ENCODE data around the gene RNF222. TPM values are rescaled to one million over a fixed set of nuclear protein-coding genes. Genes with fewer than 3 reads are reported as not detected.

RNF222 gene
- polyA plus RNA-seq, 2 of the 4 experiments (the other 2 are of a cell fraction): not detected

DNA sequence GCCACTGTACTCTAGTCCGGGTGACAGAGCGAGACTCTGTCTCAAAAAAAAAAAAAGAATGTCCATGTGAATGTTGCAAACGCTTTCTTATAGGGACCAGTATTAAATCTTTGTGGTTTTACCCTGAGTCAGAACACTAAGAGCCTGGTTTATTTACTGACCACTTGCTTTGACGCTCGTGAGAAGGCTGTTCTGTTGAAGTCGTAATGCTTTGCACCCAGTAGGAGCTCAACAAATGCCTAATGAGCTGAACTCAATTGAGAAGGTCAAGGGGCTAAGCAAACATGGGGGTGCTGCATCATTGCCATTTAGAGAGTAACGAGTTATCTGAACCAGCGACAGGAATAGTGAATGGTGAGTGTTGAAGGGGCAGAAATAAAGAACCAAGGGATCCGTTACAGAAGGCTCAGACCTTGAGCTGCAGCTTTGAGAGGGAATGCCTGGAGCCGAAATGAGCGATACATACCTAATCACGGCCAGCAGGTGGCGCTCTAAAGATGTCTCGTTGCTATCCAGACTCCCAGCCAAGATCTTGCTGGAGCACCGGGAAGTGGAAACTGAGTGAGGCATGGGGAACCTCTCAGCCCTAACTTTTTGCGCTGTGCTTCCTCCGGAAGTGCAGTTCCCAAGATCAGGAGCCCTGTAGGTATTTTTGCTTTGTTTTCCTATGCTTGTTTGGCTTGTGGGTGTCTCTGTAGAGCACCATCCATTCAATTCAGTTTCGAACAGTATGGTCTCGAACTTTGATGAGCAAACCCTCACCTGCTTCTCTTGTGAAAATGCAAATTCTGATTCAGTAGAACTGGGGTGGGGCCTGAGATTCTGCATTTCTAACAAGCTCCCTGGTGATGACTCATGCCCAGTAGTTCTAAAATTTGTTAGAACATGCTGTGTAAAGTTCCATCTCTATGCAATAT, 12.6 kb upstream of the RNF222 start:
- FAIRE-seq (peak; percentile 73), ATAC-seq (peak; percentile 91 to 97), DNase-seq (ENCODE audit: low read depth in 1 of 2, low spot score in 1 of 2) (peak; percentile 79 to 91)
- no peak overlapping the region for H3K27ac ChIP-seq
- ChIA-PET CTCF (interaction anchor here (0.5 to 9.9 kb wide), 67 partner anchors 8 to 1382 kb away, joined by 3 to 112 read pairs (median 4); partner anchors contain the start of genes CCDC42, NDEL1 and RNF222), POLR2A (interaction anchor here (1.1 to 1.2 kb wide), 4 partner anchors 25 to 27 kb away, joined by 3 to 7 read pairs (median 4); partner anchors contain the start of gene NDEL1)
- no peak overlapping the region for H3K4me3 ChIP-seq
- no peaks in the 10 kb centered on the region for H3K9me3 ChIP-seq
- 26% methylated on average over 19 of the region's 19 CpGs for WGBS (ENCODE audit: missing lambda C conversion rate)
- peaks cover 6% of the 10 kb centered on the region; the same call in 2 of the 3 replicates for H3K4me1 ChIP-seq
- H3K4me2 ChIP-seq: peak overlapping the region; percentile 62
- TF ChIP-seq, protein P1, sequence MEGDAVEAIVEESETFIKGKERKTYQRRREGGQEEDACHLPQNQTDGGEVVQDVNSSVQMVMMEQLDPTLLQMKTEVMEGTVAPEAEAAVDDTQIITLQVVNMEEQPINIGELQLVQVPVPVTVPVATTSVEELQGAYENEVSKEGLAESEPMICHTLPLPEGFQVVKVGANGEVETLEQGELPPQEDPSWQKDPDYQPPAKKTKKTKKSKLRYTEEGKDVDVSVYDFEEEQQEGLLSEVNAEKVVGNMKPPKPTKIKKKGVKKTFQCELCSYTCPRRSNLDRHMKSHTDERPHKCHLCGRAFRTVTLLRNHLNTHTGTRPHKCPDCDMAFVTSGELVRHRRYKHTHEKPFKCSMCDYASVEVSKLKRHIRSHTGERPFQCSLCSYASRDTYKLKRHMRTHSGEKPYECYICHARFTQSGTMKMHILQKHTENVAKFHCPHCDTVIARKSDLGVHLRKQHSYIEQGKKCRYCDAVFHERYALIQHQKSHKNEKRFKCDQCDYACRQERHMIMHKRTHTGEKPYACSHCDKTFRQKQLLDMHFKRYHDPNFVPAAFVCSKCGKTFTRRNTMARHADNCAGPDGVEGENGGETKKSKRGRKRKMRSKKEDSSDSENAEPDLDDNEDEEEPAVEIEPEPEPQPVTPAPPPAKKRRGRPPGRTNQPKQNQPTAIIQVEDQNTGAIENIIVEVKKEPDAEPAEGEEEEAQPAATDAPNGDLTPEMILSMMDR (IDR thresholded peaks at IDR 0.05): peak; percentile 96
- TF ChIP-seq SMC3 (IDR thresholded peaks at IDR 0.05) (peak; percentile 96), RAD21 (conservative IDR thresholded peaks at IDR 0.05 in 1 of 2, IDR thresholded peaks at IDR 0.05 in 1 of 2) (peak; percentile 90), FOSL2 (IDR thresholded peaks at IDR 0.05) (no peak), FOSL2 (CRISPR knock-in tag; IDR thresholded peaks at IDR 0.05) (peak; percentile 67)
- TF ChIP-seq, protein P2, sequence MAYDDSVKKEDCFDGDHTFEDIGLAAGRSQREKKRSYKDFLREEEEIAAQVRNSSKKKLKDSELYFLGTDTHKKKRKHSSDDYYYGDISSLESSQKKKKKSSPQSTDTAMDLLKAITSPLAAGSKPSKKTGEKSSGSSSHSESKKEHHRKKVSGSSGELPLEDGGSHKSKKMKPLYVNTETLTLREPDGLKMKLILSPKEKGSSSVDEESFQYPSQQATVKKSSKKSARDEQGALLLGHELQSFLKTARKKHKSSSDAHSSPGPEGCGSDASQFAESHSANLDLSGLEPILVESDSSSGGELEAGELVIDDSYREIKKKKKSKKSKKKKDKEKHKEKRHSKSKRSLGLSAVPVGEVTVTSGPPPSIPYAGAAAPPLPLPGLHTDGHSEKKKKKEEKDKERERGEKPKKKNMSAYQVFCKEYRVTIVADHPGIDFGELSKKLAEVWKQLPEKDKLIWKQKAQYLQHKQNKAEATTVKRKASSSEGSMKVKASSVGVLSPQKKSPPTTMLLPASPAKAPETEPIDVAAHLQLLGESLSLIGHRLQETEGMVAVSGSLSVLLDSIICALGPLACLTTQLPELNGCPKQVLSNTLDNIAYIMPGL (CRISPR knock-in tag; IDR thresholded peaks at IDR 0.05; ENCODE audit: borderline replicate concordance): no peak

DNA sequence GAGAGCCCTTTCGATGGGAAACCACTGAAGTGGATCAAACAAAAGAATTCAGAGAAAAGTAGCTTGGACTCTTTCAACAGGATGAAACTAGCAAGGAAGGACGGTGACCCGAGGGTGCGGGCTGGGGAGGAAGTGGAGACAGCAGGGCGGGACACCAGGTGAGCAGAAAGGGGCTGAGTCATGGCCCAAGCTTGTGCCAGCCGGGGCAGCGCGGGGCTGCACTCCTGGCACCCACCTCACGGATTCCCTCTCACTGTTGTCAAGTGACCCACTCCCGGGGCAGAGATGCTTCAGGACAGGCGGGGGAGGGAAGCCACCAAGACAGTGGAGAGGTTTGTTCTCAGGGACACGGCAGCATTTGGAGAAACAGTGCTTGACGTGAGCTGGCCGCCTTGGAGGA, 10.7 kb upstream of the RNF222 start:
- ChIA-PET POLR2A (interaction anchor here (0.8 kb wide), 1 partner anchor 25 kb away, joined by 3 read pairs; the partner anchor contains the start of gene RPL26), CTCF (interaction anchor here (1.8 to 9.9 kb wide), 6 partner anchors 10 to 378 kb away, joined by 6 to 112 read pairs (median 31); partner anchors contain the start of gene RNF222)
- no peak for FAIRE-seq
- Histone ChIP-seq H3K4me2 (0 out of 3 replicates have a peak overlapping the region, but pooled peaks have one; percentile 14), H3K4me3 (no peak overlapping the region), H3K9me3 (no peaks in the 10 kb centered on the region), H3K27ac (peak overlapping the region in 1 of 2 experiments; percentile 17; a peak in 1 of 6 replicates), H3K4me1 (peaks cover 6% of the 10 kb centered on the region; the same call in 2 of the 3 replicates)
- ATAC-seq: peak; percentile 4 to 13; a peak in 2 of 6 replicates
- WGBS (ENCODE audit: missing lambda C conversion rate): 63% methylated on average over 14 of the region's 14 CpGs
- TF ChIP-seq BHLHE40 (IDR thresholded peaks at IDR 0.05; ENCODE audit: low read depth, low read length): no peak
- peak; percentile 29 for TF ChIP-seq MAFK (IDR thresholded peaks at IDR 0.05; ENCODE audit: partially characterized antibody)
- TF ChIP-seq ZFP36 (IDR thresholded peaks at IDR 0.05; ENCODE audit: borderline replicate concordance, partially characterized antibody): no peak
- no peak for TF ChIP-seq PBX3 (IDR thresholded peaks at IDR 0.05)
- no peak for TF ChIP-seq FOSL2 (IDR thresholded peaks at IDR 0.05)
- TF ChIP-seq FOSL2 (CRISPR knock-in tag; IDR thresholded peaks at IDR 0.05): peak; percentile 7; the same call in 1 of the 2 replicates
- TF ChIP-seq, protein P3, sequence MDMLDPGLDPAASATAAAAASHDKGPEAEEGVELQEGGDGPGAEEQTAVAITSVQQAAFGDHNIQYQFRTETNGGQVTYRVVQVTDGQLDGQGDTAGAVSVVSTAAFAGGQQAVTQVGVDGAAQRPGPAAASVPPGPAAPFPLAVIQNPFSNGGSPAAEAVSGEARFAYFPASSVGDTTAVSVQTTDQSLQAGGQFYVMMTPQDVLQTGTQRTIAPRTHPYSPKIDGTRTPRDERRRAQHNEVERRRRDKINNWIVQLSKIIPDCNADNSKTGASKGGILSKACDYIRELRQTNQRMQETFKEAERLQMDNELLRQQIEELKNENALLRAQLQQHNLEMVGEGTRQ (IDR thresholded peaks at IDR 0.05): no peak
- peak; percentile 33 to 44 for DNase-seq (ENCODE audit: low read depth in 1 of 2, low spot score in 1 of 2)

DNA sequence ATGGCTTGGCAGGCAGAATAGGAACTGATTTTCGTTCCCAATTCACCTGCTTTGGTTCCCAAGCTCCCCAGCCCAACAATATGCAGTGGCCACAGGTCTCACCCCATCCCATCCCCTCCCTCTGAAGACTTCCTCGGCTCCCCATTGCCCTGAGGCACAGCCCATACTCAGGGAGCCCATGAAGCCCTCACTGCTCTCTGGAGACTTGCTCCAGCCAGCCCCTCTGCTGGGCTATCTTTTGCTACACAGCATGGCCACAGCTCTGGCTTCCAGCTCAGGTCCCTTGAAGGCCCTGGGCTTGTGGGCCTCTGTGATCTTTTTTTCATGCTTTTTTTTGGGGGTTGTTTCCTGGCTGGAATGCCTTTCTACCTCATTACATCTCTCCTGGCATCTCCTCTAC, 8.5 kb upstream of the RNF222 start:
- CTCF ChIA-PET: interaction anchor here (0.7 to 9.9 kb wide), 4 partner anchors 15 to 488 kb away, joined by 3 to 112 read pairs (median 4); no protein-coding TSS in a partner anchor
- no peak overlapping the region for H3K4me3 ChIP-seq
- TF ChIP-seq JUNB (IDR thresholded peaks at IDR 0.05) (no peak), POLR2A (IDR thresholded peaks at IDR 0.05; ENCODE audit: low read length) (no peak), KDM5A (IDR thresholded peaks at IDR 0.05) (no peak), ZC3H11A (IDR thresholded peaks at IDR 0.05) (no peak), ZSCAN20 (CRISPR knock-in tag; IDR thresholded peaks at IDR 0.05) (no peak), SREBF2 (IDR thresholded peaks at IDR 0.05) (no peak), ESRRA (IDR thresholded peaks at IDR 0.05; ENCODE audit: borderline replicate concordance, low read length) (no peak)
- TF ChIP-seq, protein P2 (CRISPR knock-in tag; IDR thresholded peaks at IDR 0.05; ENCODE audit: borderline replicate concordance): no peak
- no peak for ATAC-seq
- WGBS (ENCODE audit: missing lambda C conversion rate): 32% methylated on average over 2 of the region's 2 CpGs
- H3K27ac ChIP-seq: no peak overlapping the region
- FAIRE-seq: no peak
- POLR2A ChIA-PET: interaction anchor here (1.3 kb wide), 1 partner anchor 23 kb away, joined by 3 read pairs; no protein-coding TSS in a partner anchor
- no peak for DNase-seq (ENCODE audit: low read depth in 1 of 2, low spot score in 1 of 2)
- H3K9me3 ChIP-seq: no peaks in the 10 kb centered on the region
- peaks cover 6% of the 10 kb centered on the region; the same call in 2 of the 3 replicates for H3K4me1 ChIP-seq
- H3K4me2 ChIP-seq: no peak overlapping the region
